ENCODE measurements around the gene CFAP100. TPM values are rescaled to one million over a fixed set of nuclear protein-coding genes. Genes with fewer than 3 reads are reported as not detected.

CFAP100 gene
- total and polyA plus RNA-seq, 9 of the 15 experiments (the other 6 are each of a cell fraction or from before 2014, with no cell fraction given): not detected

- TF ChIP-seq CHAMP1 (IDR thresholded peaks at IDR 0.05): no peak
Measured at GRCh38 chr3:126361211-126361610, 33.5 kb upstream of the CFAP100 start (continued).

- H3K4me2 ChIP-seq (ENCODE audit: insufficient read depth, low read length): no peak overlapping the region
- no peak for FAIRE-seq
- ChIA-PET POLR2A (no interaction called here), CTCF (ENCODE audit: low intra/inter-chr PET ratio) (no interaction called here)
- no peaks in the 10 kb centered on the region for H4K20me1 ChIP-seq (replicated peaks; ENCODE audit: control insufficient read depth, insufficient read depth, low read length)
- in situ Hi-C loops (cut with MboI): no loop called here
- no peaks in the 10 kb centered on the region for H3K36me3 ChIP-seq (ENCODE audit: control insufficient read depth, insufficient read depth, low read length)
- H3K9ac ChIP-seq (ENCODE audit: insufficient read depth in 1 of 2, low read depth in 2 of 2, low read length in 2 of 2): no peak overlapping the region
- no peak overlapping the region for H3K4me3 ChIP-seq
- BruUV-seq (replicated peaks): no TSS peak
- no peaks in the 10 kb centered on the region for H3K9me3 ChIP-seq (replicated peaks; ENCODE audit: control insufficient read depth, insufficient read depth, low read depth, low read length)
- H2AFZ ChIP-seq (ENCODE audit: low read depth, low read length): no peak overlapping the region
- intact Hi-C loops (cut with micrococcal nuclease): no loop called here
- WGBS (ENCODE audit: insufficient coverage, low coverage, missing lambda C conversion rate): 6% methylated on average over 7 of the region's 9 CpGs
- no peak for DNase-seq (ENCODE audit: extremely low read depth in 1 of 4, low spot score in 3 of 4)
- H3K27me3 ChIP-seq (ENCODE audit: control insufficient read depth in 2 of 2, insufficient read depth in 2 of 2, low read length in 2 of 2): peaks cover 0 to 30% of the 10 kb centered on the region in 2 experiments; a peak in 4 of 5 replicates
- H3K9me1 ChIP-seq (ENCODE audit: control insufficient read depth, insufficient read depth, low read length): no peaks in the 10 kb centered on the region
- no peaks in the 10 kb centered on the region for H3K79me2 ChIP-seq (ENCODE audit: control insufficient read depth, insufficient read depth, low read length)
- H3K27ac ChIP-seq (ENCODE audit: extremely low read depth, low read depth, low read length): no peak overlapping the region
- TF ChIP-seq HDAC3 (IDR thresholded peaks at IDR 0.05; ENCODE audit: borderline replicate concordance, partially characterized antibody): no peak
- TF ChIP-seq ARID1B (IDR thresholded peaks at IDR 0.05): no peak
- no peak for TF ChIP-seq KAT2B (IDR thresholded peaks at IDR 0.05; ENCODE audit: low read depth, low read length)
- TF ChIP-seq ZNF449 (CRISPR knock-in tag; IDR thresholded peaks at IDR 0.05): no peak
- no peak for TF ChIP-seq ZNF584 (CRISPR knock-in tag; IDR thresholded peaks at IDR 0.05; ENCODE audit: low read depth)
- no peak for TF ChIP-seq SRF (CRISPR knock-in tag; IDR thresholded peaks at IDR 0.05)
- TF ChIP-seq FOXP4 (CRISPR knock-in tag; IDR thresholded peaks at IDR 0.05; ENCODE audit: borderline replicate concordance): no peak
- TF ChIP-seq ZKSCAN1 (IDR thresholded peaks at IDR 0.05; ENCODE audit: low read depth, low read length): no peak
- no peak for TF ChIP-seq HDAC1 (IDR thresholded peaks at IDR 0.05)
- TF ChIP-seq FOXO4 (CRISPR knock-in tag; IDR thresholded peaks at IDR 0.05): no peak
- TF ChIP-seq ERF (CRISPR knock-in tag; IDR thresholded peaks at IDR 0.05): no peak
- TF ChIP-seq BRCA1 (IDR thresholded peaks at IDR 0.05): no peak
- TF ChIP-seq BRCA1 (CRISPR knock-in tag; IDR thresholded peaks at IDR 0.05): no peak
- no peaks in the 10 kb centered on the region for H3K4me1 ChIP-seq (replicated peaks in 1 of 2; ENCODE audit: control insufficient read depth in 2 of 2, insufficient read depth in 2 of 2, low read length in 2 of 2)
- no peak for ATAC-seq
Measured at GRCh38 chr3:126364130-126364695, 30.5 kb upstream of the CFAP100 start.

Measured in K562 (cell line).